K562 (cell line): ENCODE data around the gene CHM. TPM values are rescaled to one million over a fixed set of nuclear protein-coding genes. Genes with fewer than 3 reads are reported as not detected.
"Not testable (repeated sequence)": the region's sequence is repeated elsewhere in the genome, so short reads cannot be mapped to it uniquely, and the experiment has no call there.

Experiments
- ATAC-seq: fragments of 200-7000 bp; cut with Tn5 transposase; 3 replicates; pipeline ENCODE4 v1.9.1; 2020; ENCODE audit warnings: moderate library complexity
- BruUV-seq: library from RNA; stranded (reverse); fragments of 400-500 nt; replicated peaks from 2 replicates; lab custom pipeline; 2021; lab: Mats Ljungman, UMichigan
- CTCF ChIA-PET: fragments of 300-600 bp; formaldehyde crosslinking; extraction: SDS; loops from one replicate; lab custom pipeline; 2021; ENCODE audit warnings: low intra/inter-chr PET ratio; lab: Yijun Ruan, JAX
- POLR2A ChIA-PET: fragments of 300-600, 350-650 bp; sonication (Branson Sonifier 250); formaldehyde crosslinking; extraction: SDS; loops from one replicate; lab custom pipeline; 2021; ENCODE audit warnings: antibody characterized with exemption, inconsistent platforms; lab: Yijun Ruan, JAX
- DNase-seq, 4 experiments: peaks; one replicate each; pipeline versions ENCODE4 v3.0.0 to v3.0.0-alpha.2; 2011 to 2018; ENCODE audit warnings: low spot score in 3 of 4, mixed read lengths in 3 of 4; ENCODE audit errors: extremely low read depth in 1 of 4
- FAIRE-seq: peaks from 2 replicates; lab custom pipeline; 2011; peaks lifted over from hg19 to GRCh38; lab: Jason Lieb, UNC
- H2AFZ ChIP-seq: 2 replicates; pipeline ENCODE4 v1.6.0; 2011; ENCODE audit warnings: low read depth, low read length, control low read depth, inconsistent platforms
- H3K27ac ChIP-seq: fragments of 200-600 bp; 3 replicates; pipeline ENCODE4 v1.8.0; 2011; ENCODE audit warnings: low read depth, mild to moderate bottlenecking, control low read depth, inconsistent platforms, low read length, moderate library complexity, mixed read lengths; ENCODE audit errors: extremely low read depth
- H3K27me3 ChIP-seq, 2 experiments: fragments of 300-600 bp in 1 of 2; 2 replicates in 1 of 2; 3 replicates in 1 of 2; pipeline versions ENCODE4 v1.6.0 to v1.8.0; 2011; ENCODE audit warnings: inconsistent platforms in 2 of 2, low read length in 2 of 2, mild to moderate bottlenecking in 1 of 2, mixed read lengths in 1 of 2, moderate library complexity in 1 of 2; ENCODE audit not compliant: control insufficient read depth in 2 of 2, insufficient read depth in 2 of 2
- H3K36me3 ChIP-seq: fragments of 300-600 bp; 3 replicates; pipeline ENCODE4 v1.8.0; 2011; ENCODE audit warnings: mild to moderate bottlenecking, low read length, inconsistent platforms; ENCODE audit not compliant: control insufficient read depth, insufficient read depth
- H3K4me1 ChIP-seq, 2 experiments: fragments of 200-600 bp in 1 of 2; replicated peaks in 1 of 2; 2 replicates in 1 of 2; 3 replicates in 1 of 2; pipeline versions ENCODE4 v1.5.1 to v1.8.0; 2011; ENCODE audit warnings: inconsistent platforms in 2 of 2, low read length in 2 of 2, mild to moderate bottlenecking in 1 of 2, mixed read lengths in 1 of 2, moderate library complexity in 1 of 2; ENCODE audit not compliant: control insufficient read depth in 2 of 2, insufficient read depth in 2 of 2
- H3K4me2 ChIP-seq: 2 replicates; pipeline ENCODE4 v1.6.1; 2011; ENCODE audit warnings: low read length, control low read depth, inconsistent platforms, mixed read lengths; ENCODE audit not compliant: insufficient read depth
- H3K4me3 ChIP-seq: fragments of 200-600 bp; sonication (generic), shearing (Covaris generic); 2 replicates; pipeline ENCODE4 v1.5.1; 2016; ENCODE audit warnings: control low read depth, inconsistent platforms
- H3K79me2 ChIP-seq: fragments of 200-600 bp; 3 replicates; pipeline ENCODE4 v1.8.0; 2011; ENCODE audit warnings: low read length, inconsistent platforms; ENCODE audit not compliant: control insufficient read depth, insufficient read depth
- H3K9ac ChIP-seq, 2 experiments: 2 replicates each; pipeline versions ENCODE4 v1.6.0 to v1.6.1; 2011; ENCODE audit warnings: low read depth in 2 of 2, low read length in 2 of 2, control low read depth in 1 of 2, inconsistent platforms in 1 of 2, mild to moderate bottlenecking in 1 of 2, mixed read lengths in 1 of 2; ENCODE audit not compliant: insufficient read depth in 1 of 2
- H3K9me1 ChIP-seq: one replicate; pipeline ENCODE4 v1.6.0; 2011; ENCODE audit warnings: inconsistent platforms, mild to moderate bottlenecking, low read length, moderate library complexity; ENCODE audit not compliant: control insufficient read depth, insufficient read depth
- H3K9me3 ChIP-seq: replicated peaks from 2 replicates; pipeline ENCODE4 v1.5.1; 2011; ENCODE audit warnings: low read depth, low read length, inconsistent platforms; ENCODE audit not compliant: control insufficient read depth, insufficient read depth
- H4K20me1 ChIP-seq: replicated peaks from 2 replicates; pipeline ENCODE4 v1.6.1; 2011; ENCODE audit warnings: low read length, inconsistent platforms, mixed read lengths; ENCODE audit not compliant: control insufficient read depth, insufficient read depth
- MIER1 ChIP-seq: fragments of 450-650 bp; IDR thresholded peaks from 2 replicates; pipeline ENCODE4 v1.6.1; 2016; ENCODE audit warnings: antibody characterized with exemption, mild to moderate bottlenecking, low read depth
- NEUROD1 ChIP-seq: fragments of 150-350 bp; IDR thresholded peaks from 2 replicates; pipeline ENCODE4 v1.6.1; 2014; ENCODE audit warnings: borderline replicate concordance, low read length, low read depth; ENCODE audit not compliant: partially characterized antibody
- RFX1 ChIP-seq: fragments of 450-650 bp; IDR thresholded peaks from 2 replicates; pipeline ENCODE4 v1.6.1; 2016; ENCODE audit warnings: mild to moderate bottlenecking, moderate library complexity
- ZNF707 ChIP-seq: fragments of 250-450 bp; sonication (Bioruptor Pico); conservative IDR thresholded peaks from 2 replicates; pipeline ENCODE4 v1.8.0; 2022; ENCODE audit warnings: inconsistent platforms, mild to moderate bottlenecking, moderate library complexity
- WGBS: fragments of 100-300 bp; shearing (Covaris generic); methylation state at CpG from one replicate; pipeline ENCODE4 v1.1.6; 2016; ENCODE audit warnings: low coverage, mixed read lengths; ENCODE audit not compliant: insufficient coverage; ENCODE audit errors: missing lambda C conversion rate; 5-methylcytosine and 5-hydroxymethylcytosine counted together
- in situ Hi-C: fragments of 300-500 bp; cut with MboI; formaldehyde crosslinking; loops from 4 replicates; pipeline ENCODE4 v1.15.0; 2018; ENCODE audit warnings: inconsistent platforms, mixed read lengths
- intact Hi-C: fragments of 100-400 bp; cut with micrococcal nuclease; formaldehyde crosslinking; loops from 2 replicates; pipeline ENCODE4 v1.14.2; 2022
- polyA plus RNA-seq, 8 experiments: library from polyadenylated mRNA; depleted of rRNA in 4 of 8; stranded (reverse) in 5 of 8; unstranded in 3 of 8; fragments of >200 nt; fragmentation: Nextera tagmentation in 2 of 8; fragmentation: Illumina TruSeq in 1 of 8; extraction: Ambion mirVana in 2 of 8; extraction: Trizol in 1 of 8; gene quantifications; 2 replicates each; pipeline versions ENCODE4 v1.2.1 to v1.2.3, GENCODE V29; 2011 to 2014; ENCODE audit warnings: inconsistent platforms in 1 of 8, missing spikeins in 1 of 8
- total RNA-seq, 7 experiments: library from RNA; depleted of rRNA in 6 of 7; stranded (reverse); fragments of >200 nt in 6 of 7; fragmentation: Illumina TruSeq in 2 of 7; extraction: Trizol in 2 of 7; gene quantifications; 2 replicates each; pipeline versions ENCODE4 v1.2.1 to v1.2.3, GENCODE V29; 2011 to 2021; ENCODE audit warnings: low replicate concordance in 1 of 7

The CHM gene
- total and polyA plus RNA-seq, 9 of the 15 experiments (the other 6 are each of a cell fraction or from before 2014, with no cell fraction given) = 2.2 to 9.0 (median 4.6) TPM

DNA sequence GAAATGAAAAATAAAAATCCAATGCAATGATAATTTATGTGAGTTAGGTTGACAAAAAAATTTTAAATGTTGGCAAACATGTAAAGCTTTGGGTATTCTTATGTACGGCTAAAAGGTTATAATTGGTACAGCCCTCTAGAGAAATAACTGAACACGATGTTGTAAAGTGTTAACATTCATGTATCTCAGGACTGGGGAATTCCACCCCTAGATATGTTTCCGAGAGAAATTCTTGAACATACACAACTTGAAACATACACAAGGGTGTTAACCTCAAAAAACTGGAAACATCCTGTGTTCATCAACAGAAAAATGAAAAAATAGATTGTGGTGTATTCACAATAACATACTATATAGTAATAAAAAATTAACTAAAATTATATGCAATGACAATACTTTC is 91.8 kb downstream of the CHM start:
- DNase-seq (no peak), FAIRE-seq (no peak), ATAC-seq (no peak)
- no peaks in the 10 kb centered on the region for H3K79me2 ChIP-seq
- intact Hi-C loops = no loop called here
- no peaks in the 10 kb centered on the region for H3K9me3 ChIP-seq
- no peak overlapping the region for H3K4me3 ChIP-seq
- in situ Hi-C loops = no loop called here
- POLR2A ChIA-PET = no interaction called here
- no peak overlapping the region for H2AFZ ChIP-seq
- H3K9me1 ChIP-seq = no peaks in the 10 kb centered on the region
- CTCF ChIA-PET = no interaction called here
- WGBS = 19% methylated on average over 2 of the region's 3 CpGs
- H3K4me2 ChIP-seq = no peak overlapping the region
- no peaks in the 10 kb centered on the region for H3K27me3 ChIP-seq
- no peaks in the 10 kb centered on the region for H3K36me3 ChIP-seq
- H3K4me1 ChIP-seq = no peaks in the 10 kb centered on the region
- TF ChIP-seq MIER1 (no peak), ZNF707 (no peak), RFX1 (no peak), NEUROD1 (no peak)
- H3K9ac ChIP-seq = no peak overlapping the region
- no peak overlapping the region for H3K27ac ChIP-seq
- no peaks in the 10 kb centered on the region for H4K20me1 ChIP-seq
- no TSS peak for BruUV-seq

- H3K27ac ChIP-seq, in situ Hi-C loops, CTCF ChIA-PET, DNase-seq, H3K27me3 ChIP-seq, H3K9me1 ChIP-seq, H3K9me3 ChIP-seq, POLR2A ChIA-PET, H4K20me1 ChIP-seq, H3K4me2 ChIP-seq, H3K4me1 ChIP-seq, H3K79me2 ChIP-seq, intact Hi-C loops, BruUV-seq, H3K36me3 ChIP-seq, H3K4me3 ChIP-seq, H3K9ac ChIP-seq, FAIRE-seq, H2AFZ ChIP-seq, ATAC-seq: not testable (repeated sequence)
- WGBS = 14% methylated on average over 4 of the region's 4 CpGs
Measured at GRCh38 chrX:85944751-85945150, 102.6 kb downstream of the CHM start.
